Cardiac fibroblast (primary cell): ENCODE measurements around the gene RSRC1.
"Not testable (repeated sequence)": the region's sequence is repeated elsewhere in the genome, so short reads cannot be mapped to it uniquely, and the experiment has no call there.

Experiments
- DNase-seq, 2 donors: peaks; one replicate each; pipeline versions ENCODE4 v3.0.0 to v3.0.0-alpha.2; 2010; ENCODE audit warnings: low read depth in 2 of 2
- H3K4me3 ChIP-seq, 2 donors: replicated peaks in 1 of 2; 1 replicate in 1 of 2; 2 replicates in 1 of 2; pipeline ENCODE4 v1.5.1; 2011; ENCODE audit warnings: low read depth in 2 of 2, low read length in 2 of 2, mild to moderate bottlenecking in 2 of 2, moderate library complexity in 1 of 2
- CTCF ChIP-seq: IDR thresholded peaks from one replicate; pipeline ENCODE4 v1.5.1; 2011; ENCODE audit warnings: low read depth, mild to moderate bottlenecking, low read length, inconsistent platforms

RSRC1 gene

GRCh38 chr3:158493931-158494330, 384.0 kb downstream of the RSRC1 start:
- no peak overlapping the region for H3K4me3 ChIP-seq
- no peak for TF ChIP-seq CTCF
- no peak for DNase-seq

DNA sequence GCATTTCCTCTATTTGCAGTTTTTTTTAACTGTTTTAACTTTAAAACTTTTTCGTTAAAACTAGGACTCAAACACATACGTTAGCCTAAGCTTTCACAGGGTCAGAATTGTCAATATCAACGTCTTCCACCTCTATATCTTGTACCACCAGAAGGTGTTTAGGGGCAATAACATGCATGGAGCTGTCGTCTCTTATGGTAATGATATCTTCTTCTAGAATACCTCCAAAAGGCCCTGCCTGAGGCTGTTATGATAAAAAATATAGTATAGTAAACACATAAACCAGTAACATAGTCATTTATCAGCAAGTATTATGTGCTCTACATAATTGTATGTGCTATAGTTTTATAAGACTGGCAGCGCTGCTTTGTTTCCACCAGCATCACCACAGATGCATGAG, 384.8 kb downstream of the RSRC1 start:
- TF ChIP-seq CTCF: no peak
- no peak overlapping the region for H3K4me3 ChIP-seq
- DNase-seq: no peak

DNA sequence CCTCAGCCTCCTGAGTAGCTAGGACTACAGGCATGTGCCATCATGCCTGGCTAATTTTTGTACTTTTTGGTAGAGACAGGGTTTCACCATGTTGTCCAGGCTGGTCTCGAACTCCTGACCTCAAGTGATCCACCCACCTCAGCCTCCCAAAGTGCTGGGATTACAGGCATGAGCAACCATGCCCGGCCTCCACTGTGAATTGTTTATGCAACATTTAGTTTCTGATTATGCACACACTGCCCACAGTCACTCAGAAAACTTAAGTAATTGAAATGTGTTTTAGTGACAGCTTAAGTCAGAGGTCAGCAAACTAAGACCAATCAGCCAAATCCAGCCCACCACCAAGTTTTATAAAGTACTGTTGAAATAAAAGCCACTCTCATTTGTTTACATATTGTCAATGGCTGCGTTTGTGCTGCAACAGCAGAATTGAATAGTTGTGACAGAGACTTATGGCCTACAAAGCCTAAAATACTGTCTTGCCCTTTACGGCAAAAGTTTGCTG, 385.6 kb downstream of the RSRC1 start:
- not testable (repeated sequence) for H3K4me3 ChIP-seq, DNase-seq

DNA sequence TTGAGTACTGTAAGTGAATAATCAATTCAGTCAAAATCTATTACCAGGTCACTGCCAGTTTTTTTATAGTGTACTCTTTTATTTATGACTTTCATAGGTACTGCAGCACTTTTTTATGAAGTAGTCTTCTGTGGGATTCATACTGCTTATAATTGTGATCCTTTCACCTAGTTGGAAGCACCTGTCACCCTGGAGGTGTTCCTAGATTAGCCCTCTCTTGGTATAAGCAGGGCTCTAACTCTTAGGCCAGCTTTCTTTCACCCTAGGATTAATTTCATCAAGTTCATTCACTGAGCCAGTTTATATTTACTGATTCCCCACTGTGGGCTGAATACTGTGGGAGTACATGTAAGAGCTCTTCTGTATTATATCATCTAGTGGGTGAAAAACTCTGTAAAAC, 395.2 kb downstream of the RSRC1 start:
- H3K4me3 ChIP-seq: no peak overlapping the region
- no peak for TF ChIP-seq CTCF

DNA sequence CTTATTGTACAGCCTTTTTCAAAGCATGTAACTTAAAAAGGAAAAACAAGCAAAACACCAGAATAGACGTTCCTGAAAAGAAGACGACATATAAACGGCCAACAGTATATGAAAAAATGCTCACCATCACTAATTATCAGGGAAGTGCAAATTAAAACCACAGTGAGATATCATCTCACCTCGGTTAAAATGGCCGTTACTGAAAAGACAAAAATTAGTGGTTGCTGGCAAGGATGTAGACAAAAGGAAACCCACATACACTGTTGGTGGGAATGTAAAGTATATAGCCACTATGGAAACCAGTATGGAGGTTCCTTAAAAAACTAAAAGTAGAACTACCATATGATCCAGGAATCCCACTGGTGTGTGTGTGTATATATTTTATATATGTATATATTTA, 396.6 kb downstream of the RSRC1 start:
- no peak for TF ChIP-seq CTCF
- no peak overlapping the region for H3K4me3 ChIP-seq
- no peak for DNase-seq

More for the DNA sequence above, 395.2 kb downstream of the RSRC1 start:
- DNase-seq: no peak

DNA sequence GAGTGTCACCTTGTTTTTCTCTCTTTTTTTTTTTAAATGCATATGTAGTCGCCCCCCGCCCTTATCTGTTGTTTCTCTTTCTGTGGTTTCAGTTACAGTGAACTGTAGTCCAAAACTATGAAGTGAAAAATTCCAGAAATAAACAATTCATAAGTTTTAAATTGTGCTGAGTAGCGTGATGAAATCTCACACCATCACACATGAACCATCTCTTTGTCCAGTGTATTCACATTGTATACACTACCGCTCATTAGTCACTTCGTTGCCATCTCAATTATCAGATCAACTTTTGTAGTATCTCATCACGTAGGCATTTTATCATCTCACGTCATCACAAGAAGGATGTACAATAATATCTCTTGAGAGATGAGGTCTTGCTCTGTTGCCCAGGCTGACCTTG, 398.6 kb downstream of the RSRC1 start:
- TF ChIP-seq CTCF: no peak
- H3K4me3 ChIP-seq: no peak overlapping the region
- peak; percentile 28 to 31 for DNase-seq

DNA sequence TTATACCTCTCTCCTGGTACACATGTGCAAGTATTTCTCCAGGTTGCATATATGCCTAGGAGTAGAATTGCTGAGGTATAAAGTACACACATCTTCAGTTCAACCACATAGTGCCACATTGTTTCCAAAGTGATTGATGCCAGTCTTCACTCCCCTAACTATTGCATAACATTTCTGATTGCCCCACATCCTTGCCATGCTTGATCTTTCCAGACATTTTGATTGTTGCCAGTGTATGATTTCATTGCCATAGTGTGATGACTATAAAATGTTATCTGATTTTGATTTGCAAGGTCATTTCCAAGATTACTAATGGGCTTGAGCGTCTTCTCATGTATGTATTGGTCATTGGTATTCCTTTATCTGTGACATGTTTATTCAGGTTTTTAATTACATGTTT, 400.0 kb downstream of the RSRC1 start:
- DNase-seq: no peak
- no peak for TF ChIP-seq CTCF
- no peak overlapping the region for H3K4me3 ChIP-seq

GRCh38 chr3:158516729-158517128, 406.8 kb downstream of the RSRC1 start:
- DNase-seq, H3K4me3 ChIP-seq: not testable (repeated sequence)
